Mucosa of descending colon (tissue), 3 donors: ENCODE measurements around the gene SH3PXD2A. TPM values are rescaled to one million over a fixed set of nuclear protein-coding genes. Genes with fewer than 3 reads are reported as not detected.

ENCODE experiments used
- ATAC-seq: fragments of 200-7000 bp; cut with Tn5 transposase; one replicate; pipeline ENCODE4 v1.9.1; 2020; ENCODE audit warnings: mild to moderate bottlenecking, moderate library complexity
- DNase-seq, 3 donors: peaks; one replicate each; pipeline ENCODE4 v3.0.0-alpha.2; 2020
- H3K36me3 ChIP-seq: fragments of 200-600 bp; one replicate; pipeline ENCODE4 v1.8.0; 2021; ENCODE audit warnings: low read depth, mild to moderate bottlenecking
- H3K4me1 ChIP-seq: fragments of 200-600 bp; one replicate; pipeline ENCODE4 v1.8.0; 2021; ENCODE audit warnings: low read depth, mild to moderate bottlenecking
- H3K4me3 ChIP-seq: fragments of 200-600 bp; one replicate; pipeline ENCODE4 v1.8.0; 2021; ENCODE audit warnings: mild to moderate bottlenecking
- H3K9me3 ChIP-seq: fragments of 200-600 bp; one replicate; pipeline ENCODE4 v1.8.0; 2021; ENCODE audit warnings: mild to moderate bottlenecking
- intact Hi-C, 2 donors: fragments of 100-400 bp; cut with DNase I in 1 of 2; cut with micrococcal nuclease in 1 of 2; formaldehyde crosslinking; loops; one replicate each; pipeline versions ENCODE4 v1.11.0 to v1.11.1; 2022; cut with DNase I, micrococcal nuclease
- total RNA-seq, 3 donors: library from RNA; stranded (reverse); fragmentation: NEBNext Ultra II Directional in 2 of 3; extraction: Animal tissue kit (Norgen Biotek cat#: 25700) in 2 of 3; gene quantifications; one replicate each; pipeline versions ENCODE4 v1.2.1 to v1.2.4, GENCODE V29; 2021 to 2023
- TF ChIP-seq, protein P1 (sequence below): fragments of 200-600 bp; IDR thresholded peaks from one replicate; pipeline ENCODE4 v1.8.0; 2022; ENCODE audit warnings: antibody characterized with exemption, mild to moderate bottlenecking
- donor health status: DM: no; HTN: no; CAD: no; lungs with moderate emphysema.
- donor health status: DM: no; HTN: no; CAD: no.
- donor health status: DM: no; HTN: yes; CAD: no.

SH3PXD2A gene
- total RNA-seq, 3 donors from 2014 or later, result 46.1 to 91.4 (median 60.6) TPM

DNA sequence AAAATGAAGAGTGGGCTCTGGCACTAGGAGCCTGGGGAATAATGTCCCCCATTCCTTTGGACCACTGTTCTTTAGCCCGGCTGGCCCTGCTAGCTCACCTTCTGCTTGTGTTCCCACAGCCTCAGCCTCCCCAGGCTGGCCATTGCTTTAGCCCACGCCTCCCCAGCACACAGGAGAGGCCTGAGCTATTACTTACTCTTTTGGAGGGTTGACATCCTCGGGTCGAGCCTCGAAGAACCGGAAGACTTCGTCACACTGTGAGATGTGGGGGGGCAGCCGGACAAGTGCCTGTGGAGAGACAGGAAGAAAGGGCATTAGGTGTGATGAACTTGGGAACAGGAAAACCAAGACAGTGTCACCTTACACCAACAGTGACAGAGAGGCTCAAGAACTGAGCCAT is 131.3 kb downstream of the SH3PXD2A start:
- Histone ChIP-seq H3K4me1 (no peaks in the 10 kb centered on the region), H3K9me3 (no peaks in the 10 kb centered on the region), H3K36me3 (no peaks in the 10 kb centered on the region), H3K4me3 (no peak overlapping the region)
- ATAC-seq, result no peak
- intact Hi-C loops, result no loop called here
- TF ChIP-seq, protein P1, sequence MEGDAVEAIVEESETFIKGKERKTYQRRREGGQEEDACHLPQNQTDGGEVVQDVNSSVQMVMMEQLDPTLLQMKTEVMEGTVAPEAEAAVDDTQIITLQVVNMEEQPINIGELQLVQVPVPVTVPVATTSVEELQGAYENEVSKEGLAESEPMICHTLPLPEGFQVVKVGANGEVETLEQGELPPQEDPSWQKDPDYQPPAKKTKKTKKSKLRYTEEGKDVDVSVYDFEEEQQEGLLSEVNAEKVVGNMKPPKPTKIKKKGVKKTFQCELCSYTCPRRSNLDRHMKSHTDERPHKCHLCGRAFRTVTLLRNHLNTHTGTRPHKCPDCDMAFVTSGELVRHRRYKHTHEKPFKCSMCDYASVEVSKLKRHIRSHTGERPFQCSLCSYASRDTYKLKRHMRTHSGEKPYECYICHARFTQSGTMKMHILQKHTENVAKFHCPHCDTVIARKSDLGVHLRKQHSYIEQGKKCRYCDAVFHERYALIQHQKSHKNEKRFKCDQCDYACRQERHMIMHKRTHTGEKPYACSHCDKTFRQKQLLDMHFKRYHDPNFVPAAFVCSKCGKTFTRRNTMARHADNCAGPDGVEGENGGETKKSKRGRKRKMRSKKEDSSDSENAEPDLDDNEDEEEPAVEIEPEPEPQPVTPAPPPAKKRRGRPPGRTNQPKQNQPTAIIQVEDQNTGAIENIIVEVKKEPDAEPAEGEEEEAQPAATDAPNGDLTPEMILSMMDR, result no peak
- no peak for DNase-seq

DNA sequence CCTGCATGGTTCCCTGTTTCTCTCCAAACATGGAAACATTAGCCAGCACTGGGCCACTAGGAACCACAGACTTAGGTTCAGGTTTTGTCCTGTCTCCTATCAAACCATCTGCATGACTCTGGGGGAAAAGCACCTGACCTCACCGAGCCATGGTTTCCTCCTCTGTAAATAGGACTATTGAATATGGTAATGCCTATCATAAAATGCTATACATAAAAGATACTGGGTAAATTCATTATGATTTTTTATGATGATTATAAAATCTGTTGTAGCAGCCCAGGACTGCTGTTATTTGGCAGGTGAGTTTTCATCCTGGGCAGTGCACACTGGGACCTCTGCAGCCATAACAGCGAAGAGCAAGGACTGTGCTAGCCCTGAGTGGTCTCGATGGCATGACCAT is 131.8 kb downstream of the SH3PXD2A start:
- Histone ChIP-seq H3K9me3 (no peaks in the 10 kb centered on the region), H3K4me3 (no peak overlapping the region), H3K4me1 (no peaks in the 10 kb centered on the region), H3K36me3 (no peaks in the 10 kb centered on the region)
- TF ChIP-seq, protein P1, result no peak
- no peak for DNase-seq
- intact Hi-C loops, result no loop called here
- ATAC-seq, result peak; percentile 52

DNA sequence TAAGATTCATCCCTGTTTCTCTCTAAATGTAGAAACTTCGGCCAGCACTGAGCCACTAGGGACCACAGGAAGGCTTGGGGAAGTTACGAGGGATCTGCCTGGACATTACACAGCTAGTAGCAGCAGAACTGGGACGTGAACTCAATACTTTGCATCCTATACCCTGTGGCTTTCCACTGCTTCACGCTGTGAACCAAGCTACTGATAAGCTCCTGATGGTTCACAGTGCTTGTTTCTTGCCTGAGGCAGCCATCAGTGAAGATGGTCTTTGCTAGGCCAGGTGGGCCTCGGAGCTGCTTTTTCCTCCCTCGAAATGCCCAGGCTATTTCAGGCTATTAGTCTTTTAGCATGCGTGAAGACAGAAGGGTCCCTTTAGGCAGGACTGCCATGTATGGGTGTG is 132.7 kb downstream of the SH3PXD2A start:
- ATAC-seq (no peak), DNase-seq (no peak)
- Histone ChIP-seq H3K9me3 (no peaks in the 10 kb centered on the region), H3K4me1 (no peaks in the 10 kb centered on the region), H3K4me3 (no peak overlapping the region), H3K36me3 (no peaks in the 10 kb centered on the region)
- intact Hi-C loops, result no loop called here
- TF ChIP-seq, protein P1, result no peak

DNA sequence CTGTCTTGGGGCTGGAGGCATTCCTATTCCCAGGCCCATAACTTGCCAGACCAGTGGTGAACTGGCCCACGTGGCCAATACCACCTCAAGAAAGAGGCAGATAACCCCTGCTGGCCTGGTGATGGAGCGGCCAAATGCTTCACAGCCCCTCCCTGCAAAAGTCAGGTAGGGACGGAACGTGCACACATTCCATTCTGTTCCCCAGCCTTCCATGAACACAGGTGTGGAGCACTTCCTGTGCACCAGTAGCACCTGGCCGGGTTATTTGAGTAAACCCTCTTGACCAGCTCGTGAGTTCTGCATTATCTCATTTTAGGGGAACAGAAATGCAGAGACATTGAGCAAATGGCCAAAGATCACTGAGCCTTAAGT is 134.4 kb downstream of the SH3PXD2A start:
- intact Hi-C loops, result no loop called here
- Histone ChIP-seq H3K36me3 (no peaks in the 10 kb centered on the region), H3K4me1 (no peaks in the 10 kb centered on the region), H3K4me3 (no peak overlapping the region), H3K9me3 (no peaks in the 10 kb centered on the region)
- DNase-seq (no peak), ATAC-seq (no peak)
- TF ChIP-seq, protein P1, result no peak

DNA sequence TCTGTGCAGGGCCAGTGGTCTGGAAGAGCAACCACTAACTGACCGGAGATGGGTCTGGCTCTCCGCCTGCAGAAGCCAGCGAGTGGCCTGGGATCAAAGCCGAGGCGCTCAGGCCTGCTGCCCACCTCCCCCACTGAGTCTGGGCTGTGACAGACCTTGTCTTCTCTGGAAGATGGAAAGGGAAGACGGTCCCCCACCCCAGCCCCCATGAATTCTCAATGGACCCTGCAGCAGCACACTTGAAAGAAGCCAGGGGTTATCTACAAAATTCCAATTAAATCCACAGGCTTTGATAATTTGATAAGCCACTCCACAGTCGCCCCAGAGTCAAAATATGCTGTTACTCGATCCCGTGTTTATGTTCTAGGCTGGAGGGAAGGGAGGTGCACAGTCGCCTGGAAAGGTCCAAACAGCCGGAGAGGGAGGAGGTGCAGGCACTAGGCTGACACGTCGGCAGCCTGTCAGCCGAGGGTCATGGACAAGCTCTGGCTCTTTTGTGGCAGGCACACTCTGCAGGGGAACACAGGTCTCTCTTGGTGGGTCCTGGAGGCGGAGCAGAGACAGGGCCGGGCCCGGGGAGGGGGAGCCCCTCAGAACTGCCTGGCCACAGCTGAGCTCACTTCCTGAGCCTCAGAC is 134.9 kb downstream of the SH3PXD2A start:
- no peaks in the 10 kb centered on the region for H3K4me1 ChIP-seq
- ATAC-seq (no peak), DNase-seq (no peak)
- no peak overlapping the region for H3K4me3 ChIP-seq
- H3K9me3 ChIP-seq, result no peaks in the 10 kb centered on the region
- intact Hi-C loops, result no loop called here
- TF ChIP-seq, protein P1, result no peak
- no peaks in the 10 kb centered on the region for H3K36me3 ChIP-seq

DNA sequence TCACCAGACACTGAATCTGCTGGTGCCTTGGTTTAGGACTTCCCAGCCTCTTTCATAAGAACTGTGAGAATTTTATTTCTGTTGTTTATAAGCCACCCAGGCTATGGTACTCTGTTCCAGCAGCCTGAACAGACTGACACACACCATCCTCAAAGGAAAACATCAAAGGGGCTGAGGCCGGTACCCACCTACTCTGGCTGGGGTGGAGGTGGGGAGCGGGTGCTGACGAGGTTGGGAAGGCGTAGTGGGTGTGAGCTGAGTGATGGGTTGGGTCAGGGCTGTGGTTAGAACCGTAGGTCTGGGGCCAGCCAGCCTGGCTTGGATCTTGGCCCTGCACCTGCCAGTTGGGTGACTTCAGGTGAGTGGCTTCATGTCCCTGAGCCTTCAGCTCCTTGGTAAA is 136.3 kb downstream of the SH3PXD2A start:
- Histone ChIP-seq H3K36me3 (no peaks in the 10 kb centered on the region), H3K9me3 (no peaks in the 10 kb centered on the region), H3K4me1 (no peaks in the 10 kb centered on the region), H3K4me3 (no peak overlapping the region)
- DNase-seq, result no peak
- TF ChIP-seq, protein P1, result no peak
- ATAC-seq, result no peak
- intact Hi-C loops, result no loop called here
